SK-N-MC (cell line): Measurements from ENCODE around the gene PHKA2.

Experiments
- EZH2 ChIP-seq: fragments of 200-600 bp; sonication (generic); IDR thresholded peaks from one replicate; pipeline ENCODE4 v1.6.1; 2017; ENCODE audit warnings: antibody characterized with exemption
- POLR2AphosphoS5 ChIP-seq: IDR thresholded peaks from 2 replicates; pipeline ENCODE4 v1.6.1; 2012; ENCODE audit warnings: mild to moderate bottlenecking, low read depth, low read length, borderline replicate concordance

- TF ChIP-seq POLR2AphosphoS5, result no peak
- TF ChIP-seq EZH2, result no peak
Observed at GRCh38 chrX:18945483-18945882, 38.4 kb downstream of the PHKA2 start.
